Measurements from ENCODE around the gene MARCHF4.

DNA sequence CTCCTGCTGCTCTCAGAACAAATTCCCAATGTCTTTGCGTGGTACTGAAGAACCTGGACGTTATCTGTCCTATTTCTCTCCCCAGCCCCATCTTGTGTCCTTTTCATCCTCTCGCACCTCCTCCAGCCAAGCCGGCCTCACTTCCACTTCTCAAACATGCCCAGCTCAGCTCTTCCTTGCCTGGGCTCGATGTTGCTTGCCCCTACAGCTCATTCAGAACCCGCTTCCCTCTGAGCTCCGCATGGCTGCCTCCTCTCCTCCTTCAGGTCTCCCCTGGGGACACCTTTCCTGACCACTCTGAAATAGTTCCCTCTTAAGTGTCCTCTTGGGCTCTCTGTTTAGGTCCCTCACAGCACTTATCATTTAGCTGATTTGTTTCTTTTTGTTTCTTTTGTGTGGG is 33.3 kb upstream of the MARCHF4 start:
- TF ChIP-seq POLR2AphosphoS5 (IDR thresholded peaks at IDR 0.05) = no peak
- TF ChIP-seq CTCF (IDR thresholded peaks at IDR 0.05) = no peak
